WI38 (cell line): ENCODE results near the gene LYPD6B.
"Not testable (repeated sequence)": the region's sequence is repeated elsewhere in the genome, so short reads cannot be mapped to it uniquely, and the experiment has no call there.

Source experiments
- H3K4me3 ChIP-seq: 2 replicates; pipeline ENCODE4 v1.5.1; 2011; ENCODE audit warnings: low read depth, mild to moderate bottlenecking, control low read depth, low read length
- TF ChIP-seq, protein P1 (sequence below): IDR thresholded peaks from 2 replicates; pipeline ENCODE4 v1.5.1; 2012; ENCODE audit warnings: low read depth, mild to moderate bottlenecking, control low read depth, low read length

Gene LYPD6B

DNA sequence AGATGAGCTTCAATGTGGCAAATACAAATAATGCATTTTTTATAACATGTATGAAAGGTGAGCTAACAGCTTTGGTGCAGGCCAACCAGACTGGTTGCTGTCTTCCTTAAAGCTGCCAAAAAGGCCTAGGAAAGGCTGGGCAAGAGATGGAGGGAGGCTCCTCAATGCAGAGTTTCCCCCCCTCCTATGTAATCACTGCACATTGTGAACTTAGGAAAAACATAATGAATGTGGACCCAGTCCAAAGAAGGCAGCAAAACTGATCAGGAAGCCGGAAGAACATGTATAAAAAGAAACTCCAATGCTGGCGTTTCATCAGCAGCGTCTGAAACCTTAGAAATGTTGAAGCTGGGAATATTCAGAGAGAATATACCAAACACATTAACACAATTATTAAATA lies 207.7 kb downstream of the LYPD6B start:
- TF ChIP-seq, protein P1, sequence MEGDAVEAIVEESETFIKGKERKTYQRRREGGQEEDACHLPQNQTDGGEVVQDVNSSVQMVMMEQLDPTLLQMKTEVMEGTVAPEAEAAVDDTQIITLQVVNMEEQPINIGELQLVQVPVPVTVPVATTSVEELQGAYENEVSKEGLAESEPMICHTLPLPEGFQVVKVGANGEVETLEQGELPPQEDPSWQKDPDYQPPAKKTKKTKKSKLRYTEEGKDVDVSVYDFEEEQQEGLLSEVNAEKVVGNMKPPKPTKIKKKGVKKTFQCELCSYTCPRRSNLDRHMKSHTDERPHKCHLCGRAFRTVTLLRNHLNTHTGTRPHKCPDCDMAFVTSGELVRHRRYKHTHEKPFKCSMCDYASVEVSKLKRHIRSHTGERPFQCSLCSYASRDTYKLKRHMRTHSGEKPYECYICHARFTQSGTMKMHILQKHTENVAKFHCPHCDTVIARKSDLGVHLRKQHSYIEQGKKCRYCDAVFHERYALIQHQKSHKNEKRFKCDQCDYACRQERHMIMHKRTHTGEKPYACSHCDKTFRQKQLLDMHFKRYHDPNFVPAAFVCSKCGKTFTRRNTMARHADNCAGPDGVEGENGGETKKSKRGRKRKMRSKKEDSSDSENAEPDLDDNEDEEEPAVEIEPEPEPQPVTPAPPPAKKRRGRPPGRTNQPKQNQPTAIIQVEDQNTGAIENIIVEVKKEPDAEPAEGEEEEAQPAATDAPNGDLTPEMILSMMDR: no peak
- no peak overlapping the region for H3K4me3 ChIP-seq

DNA sequence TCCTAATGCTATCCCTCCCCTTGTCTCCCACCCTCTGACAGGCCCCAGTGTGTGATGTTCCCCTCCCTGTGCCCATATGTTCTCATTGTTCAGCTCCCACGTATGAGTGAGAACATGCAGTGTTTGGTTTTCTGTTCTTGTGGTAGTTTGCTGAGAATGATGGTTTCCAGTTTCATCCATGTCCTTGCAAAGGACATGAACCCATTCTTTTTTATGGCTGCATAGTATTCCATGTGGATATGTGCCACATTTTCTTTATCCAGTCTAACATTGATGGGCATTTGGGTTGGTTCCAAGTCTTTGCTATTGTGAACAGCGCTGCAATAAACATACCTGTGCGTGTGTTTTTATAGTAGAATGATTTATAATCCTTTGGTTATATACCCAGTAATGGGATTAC lies 212.9 kb downstream of the LYPD6B start:
- H3K4me3 ChIP-seq: not testable (repeated sequence)

DNA sequence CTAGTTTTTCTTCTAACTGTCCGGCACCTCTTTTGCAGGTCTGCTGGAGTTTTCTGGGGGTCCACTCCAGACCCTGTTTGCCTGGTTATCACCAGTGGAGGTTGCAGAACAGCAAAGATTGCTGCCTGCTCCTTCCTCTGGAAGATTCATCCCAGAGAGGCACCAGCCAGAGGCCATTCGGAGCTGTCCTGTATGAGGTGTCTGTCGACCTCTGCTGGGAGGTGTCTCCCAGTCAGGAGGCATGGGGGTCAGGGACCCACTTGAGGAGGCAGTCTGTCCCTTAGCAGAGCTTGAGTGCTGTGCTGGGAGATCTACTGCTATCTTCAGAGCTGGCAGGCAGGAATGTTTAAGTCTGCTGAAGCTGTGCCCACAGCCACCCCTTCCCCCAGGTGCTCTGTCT lies 218.4 kb downstream of the LYPD6B start:
- not testable (repeated sequence) for H3K4me3 ChIP-seq

DNA sequence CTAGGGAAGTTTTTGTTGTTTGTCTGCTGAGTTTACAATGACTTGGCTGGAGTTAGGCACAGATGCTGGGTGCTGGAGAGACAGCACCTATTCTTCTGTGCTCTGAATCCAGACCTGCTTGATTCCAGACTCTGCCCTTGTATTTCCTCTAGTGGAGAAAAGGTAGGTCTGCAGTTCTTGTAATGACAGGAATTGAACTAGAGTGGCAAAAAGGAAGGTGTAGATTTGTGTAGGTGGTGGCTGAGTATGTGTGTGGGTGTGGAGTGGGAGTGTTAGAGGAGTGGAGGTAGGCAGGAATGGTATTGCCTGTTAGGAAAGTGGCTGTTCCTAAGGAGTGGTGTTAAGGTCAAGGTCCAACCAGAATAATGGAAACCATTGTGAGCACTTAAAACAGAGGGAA lies 220.0 kb downstream of the LYPD6B start:
- H3K4me3 ChIP-seq: no peak overlapping the region
- TF ChIP-seq, protein P1: no peak

DNA sequence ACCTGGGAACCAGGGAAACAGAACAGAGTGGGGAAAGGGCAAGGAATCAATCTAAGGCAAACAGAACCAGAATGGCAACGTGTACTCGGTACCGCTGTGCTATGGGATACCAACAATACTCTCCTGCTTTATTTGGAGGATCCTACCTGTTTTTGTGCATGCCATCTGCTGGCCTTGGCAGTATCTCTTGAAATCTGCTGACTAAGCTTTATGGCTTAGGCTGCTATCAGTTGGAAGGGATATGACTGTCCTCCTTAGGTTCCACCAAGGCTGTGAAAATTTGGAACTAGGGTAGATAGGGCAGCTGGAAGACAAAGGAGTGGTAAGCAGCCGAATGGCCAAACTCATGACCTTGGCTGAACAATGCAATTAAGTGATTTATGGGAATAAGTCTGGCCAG lies 220.6 kb downstream of the LYPD6B start:
- TF ChIP-seq, protein P1: no peak

DNA sequence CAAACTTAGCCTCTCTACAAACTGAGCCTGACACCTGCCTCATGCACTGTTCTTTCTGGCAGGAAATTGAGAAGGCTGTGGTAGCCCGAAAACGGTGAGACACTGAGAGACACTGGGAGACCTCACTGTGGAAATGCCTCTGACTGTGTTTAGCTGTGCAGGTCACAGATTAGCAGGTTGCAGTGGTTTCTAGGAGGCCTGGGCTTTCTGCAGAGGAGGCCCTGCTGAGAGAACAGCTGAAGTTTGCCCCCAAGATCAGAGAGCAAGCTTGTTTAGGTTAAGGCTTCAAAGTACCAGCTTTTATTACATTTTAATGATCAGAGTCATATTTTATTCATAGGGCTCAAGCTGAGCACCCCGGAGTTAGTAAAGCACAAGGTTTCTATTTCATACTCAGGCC lies 223.2 kb downstream of the LYPD6B start:
- no peak overlapping the region for H3K4me3 ChIP-seq
- TF ChIP-seq, protein P1: no peak

More for the DNA sequence above, 220.6 kb downstream of the LYPD6B start:
- H3K4me3 ChIP-seq: no peak overlapping the region
